ENCODE measurements around the gene TGFA.

GRCh38 chr2:70552501-70553333, 909 bp downstream of the TGFA start:
- TF ChIP-seq, protein P1, sequence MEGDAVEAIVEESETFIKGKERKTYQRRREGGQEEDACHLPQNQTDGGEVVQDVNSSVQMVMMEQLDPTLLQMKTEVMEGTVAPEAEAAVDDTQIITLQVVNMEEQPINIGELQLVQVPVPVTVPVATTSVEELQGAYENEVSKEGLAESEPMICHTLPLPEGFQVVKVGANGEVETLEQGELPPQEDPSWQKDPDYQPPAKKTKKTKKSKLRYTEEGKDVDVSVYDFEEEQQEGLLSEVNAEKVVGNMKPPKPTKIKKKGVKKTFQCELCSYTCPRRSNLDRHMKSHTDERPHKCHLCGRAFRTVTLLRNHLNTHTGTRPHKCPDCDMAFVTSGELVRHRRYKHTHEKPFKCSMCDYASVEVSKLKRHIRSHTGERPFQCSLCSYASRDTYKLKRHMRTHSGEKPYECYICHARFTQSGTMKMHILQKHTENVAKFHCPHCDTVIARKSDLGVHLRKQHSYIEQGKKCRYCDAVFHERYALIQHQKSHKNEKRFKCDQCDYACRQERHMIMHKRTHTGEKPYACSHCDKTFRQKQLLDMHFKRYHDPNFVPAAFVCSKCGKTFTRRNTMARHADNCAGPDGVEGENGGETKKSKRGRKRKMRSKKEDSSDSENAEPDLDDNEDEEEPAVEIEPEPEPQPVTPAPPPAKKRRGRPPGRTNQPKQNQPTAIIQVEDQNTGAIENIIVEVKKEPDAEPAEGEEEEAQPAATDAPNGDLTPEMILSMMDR (IDR thresholded peaks at IDR 0.05) = no peak
- no peak for TF ChIP-seq ZFX (IDR thresholded peaks at IDR 0.05; ENCODE audit: borderline replicate concordance)
